HCT116 (cell line): ENCODE data around the gene ZHX3. TPM values are rescaled to one million over a fixed set of nuclear protein-coding genes. Genes with fewer than 3 reads are reported as not detected.

Source experiments
- ATAC-seq: fragments of 200-7000 bp; cut with Tn5 transposase; 2 replicates; pipeline ENCODE4 v1.9.1; 2020; ENCODE audit warnings: mild to moderate bottlenecking, moderate library complexity
- BruUV-seq: library from RNA; stranded (reverse); fragments of 400-500 nt; replicated peaks from 2 replicates; lab custom pipeline; 2021; lab: Mats Ljungman, UMichigan
- CTCF ChIA-PET: fragments of 300-600 bp; sonication (Branson Sonifier 250); formaldehyde crosslinking; loops from one replicate; lab custom pipeline; 2021; ENCODE audit warnings: antibody characterized with exemption; lab: Charles Lee
- POLR2A ChIA-PET: fragments of 300-600, 350-600 bp; sonication (Branson Sonifier 250); formaldehyde crosslinking; loops from one replicate; lab custom pipeline; 2021; ENCODE audit warnings: antibody characterized with exemption; lab: Charles Lee
- RAD21 ChIA-PET, 2 experiments: fragments of 300-600 bp; sonication (Branson Sonifier 250); formaldehyde crosslinking; loops; one replicate each; lab custom pipeline; 2023; ENCODE audit warnings: low total read pairs in 2 of 2; ENCODE audit not compliant: uncharacterized antibody in 2 of 2, unreplicated experiment in 2 of 2, low non-redundant PET in 1 of 2; lab: Charles Lee
- DNase-seq: peaks from one replicate; pipeline ENCODE4 v3.0.0-alpha.2; 2010; ENCODE audit warnings: low read depth, low spot score
- H2AFZ ChIP-seq: fragments of 200-600 bp; shearing (Covaris generic), sonication (generic); 2 replicates; pipeline ENCODE4 v1.6.1; 2017; ENCODE audit warnings: low read depth, mixed run types, mixed read lengths, antibody characterized with exemption, low read length; ENCODE audit not compliant: poor library complexity, severe bottlenecking
- H3K27ac ChIP-seq: 2 replicates; pipeline ENCODE4 v1.5.1; 2012; ENCODE audit warnings: low read depth, low read length
- H3K27me3 ChIP-seq: fragments of 200-600 bp; sonication (generic); 2 replicates; pipeline ENCODE4 v1.6.1; 2016; ENCODE audit warnings: mixed run types, low read length, mixed read lengths; ENCODE audit not compliant: insufficient read depth
- H3K36me3 ChIP-seq, 2 experiments: fragments of 200-500 bp in 1 of 2; fragments of 200-600 bp in 1 of 2; sonication (Bioruptor generic) in 1 of 2; sonication (generic) in 1 of 2; 2 replicates each; pipeline versions ENCODE4 v1.5.1 to v1.6.1; 2014 to 2016; ENCODE audit warnings: low read length in 2 of 2, inconsistent platforms in 1 of 2, mixed read lengths in 1 of 2, mixed run types in 1 of 2; ENCODE audit not compliant: insufficient read depth in 2 of 2, control insufficient read depth in 1 of 2
- H3K4me1 ChIP-seq, 2 experiments: fragments of 200-600 bp in 1 of 2; sonication (generic) in 1 of 2; 2 replicates each; pipeline versions ENCODE4 v1.5.1 to v1.6.1; 2012 to 2017; ENCODE audit warnings: low read length in 2 of 2, inconsistent platforms in 1 of 2, mild to moderate bottlenecking in 1 of 2, mixed read lengths in 1 of 2, mixed run types in 1 of 2, moderate library complexity in 1 of 2; ENCODE audit not compliant: insufficient read depth in 2 of 2, control insufficient read depth in 1 of 2
- H3K4me2 ChIP-seq: fragments of 200-600 bp; sonication (generic); 2 replicates; pipeline ENCODE4 v1.6.1; 2017; ENCODE audit warnings: mixed run types, low read length, mixed read lengths
- H3K4me3 ChIP-seq, 2 experiments: fragments of 200-600 bp in 1 of 2; sonication (generic) in 1 of 2; replicated peaks in 1 of 2; 2 replicates each; pipeline ENCODE4 v1.5.1; 2011 to 2016; ENCODE audit warnings: low read length in 2 of 2, control low read depth in 1 of 2, low read depth in 1 of 2, mild to moderate bottlenecking in 1 of 2, mixed read lengths in 1 of 2, mixed run types in 1 of 2
- H3K79me2 ChIP-seq: fragments of 200-600 bp; sonication (generic); 2 replicates; pipeline ENCODE4 v1.6.1; 2017; ENCODE audit warnings: mild to moderate bottlenecking, mixed run types, low read length, moderate library complexity, mixed read lengths; ENCODE audit not compliant: insufficient read depth
- H3K9ac ChIP-seq: fragments of 200-600 bp; sonication (generic); 2 replicates; pipeline ENCODE4 v1.6.1; 2016; ENCODE audit warnings: low read length, mixed read lengths
- H3K9me2 ChIP-seq: fragments of 200-600 bp; sonication (generic), shearing (Covaris generic); 2 replicates; pipeline ENCODE4 v1.6.1; 2017; ENCODE audit warnings: mixed run types, mild to moderate bottlenecking, moderate library complexity; ENCODE audit not compliant: insufficient read depth
- H3K9me3 ChIP-seq, 2 experiments: fragments of 200-500 bp in 1 of 2; fragments of 200-600 bp in 1 of 2; sonication (Bioruptor generic) in 1 of 2; sonication (generic) in 1 of 2; 2 replicates each; pipeline ENCODE4 v1.6.1; 2014 to 2017; ENCODE audit warnings: low read length in 2 of 2, mixed read lengths in 2 of 2, inconsistent platforms in 1 of 2, low read depth in 1 of 2, mild to moderate bottlenecking in 1 of 2, mixed run types in 1 of 2, moderate library complexity in 1 of 2; ENCODE audit not compliant: control insufficient read depth in 1 of 2, insufficient read depth in 1 of 2
- H4K20me1 ChIP-seq: fragments of 200-600 bp; sonication (generic), shearing (Covaris generic); 2 replicates; pipeline ENCODE4 v1.6.1; 2017; ENCODE audit warnings: mixed run types, mild to moderate bottlenecking, moderate library complexity; ENCODE audit not compliant: insufficient read depth
- CBX3 ChIP-seq: IDR thresholded peaks from 2 replicates; pipeline ENCODE4 v1.6.1; 2012; ENCODE audit warnings: low read depth
- CEBPB ChIP-seq: IDR thresholded peaks from 2 replicates; pipeline ENCODE4 v1.6.1; 2012; ENCODE audit warnings: low read depth
- EGR1 ChIP-seq: IDR thresholded peaks from 2 replicates; pipeline ENCODE4 v1.6.1; 2012; ENCODE audit warnings: low read depth
- SP1 ChIP-seq: IDR thresholded peaks from 2 replicates; pipeline ENCODE4 v1.6.1; 2012; ENCODE audit warnings: low read depth
- ZFX ChIP-seq: fragments of 450-650 bp; IDR thresholded peaks from 2 replicates; pipeline ENCODE4 v1.6.1; 2017
- intact Hi-C: fragments of 100-400 bp; cut with micrococcal nuclease; formaldehyde crosslinking; loops from 2 replicates; pipeline ENCODE4 v1.10.0; 2022
- total RNA-seq: library from RNA; stranded (reverse); gene quantifications from one replicate; pipeline ENCODE4 v1.2.1, GENCODE V29; 2021; ENCODE audit not compliant: unreplicated experiment
- TF ChIP-seq, protein P1 (sequence below): IDR thresholded peaks from 2 replicates; pipeline ENCODE4 v1.6.1; 2012
- TF ChIP-seq, protein P2 (sequence below): IDR thresholded peaks from 2 replicates; pipeline ENCODE4 v1.6.1; 2011; ENCODE audit warnings: mild to moderate bottlenecking, low read length, moderate library complexity; ENCODE audit not compliant: insufficient replicate concordance; ENCODE audit errors: extremely low read depth
- TF ChIP-seq, protein P3 (sequence below): IDR thresholded peaks from 2 replicates; pipeline ENCODE4 v1.6.1; 2012; ENCODE audit warnings: low read depth

Gene ZHX3
- total RNA-seq, 1 experiment from 2014 or later, result 13.3 TPM

- Histone ChIP-seq H3K4me3 (no peak overlapping the region), H3K36me3 (no peaks in the 10 kb centered on the region), H3K4me2 (no peak overlapping the region), H2AFZ (no peak overlapping the region), H3K79me2 (no peaks in the 10 kb centered on the region), H4K20me1 (no peaks in the 10 kb centered on the region), H3K9me2 (no peaks in the 10 kb centered on the region), H3K9me3 (no peaks in the 10 kb centered on the region), H3K27ac (no peak overlapping the region), H3K9ac (no peak overlapping the region), H3K27me3 (no peaks in the 10 kb centered on the region), H3K4me1 (peaks cover 9 to 26% of the 10 kb centered on the region in 2 experiments)
- no peak for DNase-seq
- ChIA-PET POLR2A (no interaction called here), RAD21 (no interaction called here), CTCF (no interaction called here)
- ATAC-seq, result no peak
- intact Hi-C loops, result no loop called here
- TF ChIP-seq EGR1 (no peak), CBX3 (no peak), SP1 (no peak), ZFX (no peak)
- TF ChIP-seq, protein P1, sequence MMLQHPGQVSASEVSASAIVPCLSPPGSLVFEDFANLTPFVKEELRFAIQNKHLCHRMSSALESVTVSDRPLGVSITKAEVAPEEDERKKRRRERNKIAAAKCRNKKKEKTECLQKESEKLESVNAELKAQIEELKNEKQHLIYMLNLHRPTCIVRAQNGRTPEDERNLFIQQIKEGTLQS, result no peak
- TF ChIP-seq, protein P2, sequence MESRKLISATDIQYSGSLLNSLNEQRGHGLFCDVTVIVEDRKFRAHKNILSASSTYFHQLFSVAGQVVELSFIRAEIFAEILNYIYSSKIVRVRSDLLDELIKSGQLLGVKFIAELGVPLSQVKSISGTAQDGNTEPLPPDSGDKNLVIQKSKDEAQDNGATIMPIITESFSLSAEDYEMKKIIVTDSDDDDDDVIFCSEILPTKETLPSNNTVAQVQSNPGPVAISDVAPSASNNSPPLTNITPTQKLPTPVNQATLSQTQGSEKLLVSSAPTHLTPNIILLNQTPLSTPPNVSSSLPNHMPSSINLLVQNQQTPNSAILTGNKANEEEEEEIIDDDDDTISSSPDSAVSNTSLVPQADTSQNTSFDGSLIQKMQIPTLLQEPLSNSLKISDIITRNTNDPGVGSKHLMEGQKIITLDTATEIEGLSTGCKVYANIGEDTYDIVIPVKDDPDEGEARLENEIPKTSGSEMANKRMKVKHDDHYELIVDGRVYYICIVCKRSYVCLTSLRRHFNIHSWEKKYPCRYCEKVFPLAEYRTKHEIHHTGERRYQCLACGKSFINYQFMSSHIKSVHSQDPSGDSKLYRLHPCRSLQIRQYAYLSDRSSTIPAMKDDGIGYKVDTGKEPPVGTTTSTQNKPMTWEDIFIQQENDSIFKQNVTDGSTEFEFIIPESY, result no peak
- no TSS peak for BruUV-seq
Observed at GRCh38 chr20:41320976-41321375, 3.4 kb upstream of the ZHX3 start.

DNA sequence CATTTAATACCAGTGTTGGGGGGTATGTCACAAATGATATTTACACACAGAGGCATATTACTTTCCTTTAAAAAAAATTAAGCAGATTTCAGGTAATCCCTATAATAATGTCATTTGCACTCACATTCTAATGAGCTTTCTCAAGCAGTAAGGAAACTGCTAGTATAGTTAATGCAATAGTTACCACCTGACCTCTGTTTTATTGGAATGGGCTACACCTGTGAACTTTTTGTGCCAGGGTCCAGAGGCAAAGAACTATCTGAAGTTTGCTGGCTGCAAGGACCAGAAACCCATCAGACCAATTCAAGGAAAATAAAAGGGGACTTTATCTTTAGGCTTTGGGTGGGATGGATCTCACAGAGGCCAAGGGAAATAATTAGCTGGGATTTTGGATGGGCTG lies 2.9 kb upstream of the ZHX3 start:
- no peaks in the 10 kb centered on the region for H4K20me1 ChIP-seq
- H2AFZ ChIP-seq, result no peak overlapping the region
- BruUV-seq, result no TSS peak
- POLR2A ChIA-PET, result no interaction called here
- H3K9ac ChIP-seq, result no peak overlapping the region
- intact Hi-C loops, result no loop called here
- no peaks in the 10 kb centered on the region for H3K9me2 ChIP-seq
- CTCF ChIA-PET, result no interaction called here
- RAD21 ChIA-PET, result no interaction called here
- H3K27me3 ChIP-seq, result no peaks in the 10 kb centered on the region
- DNase-seq (no peak), ATAC-seq (no peak)
- H3K4me2 ChIP-seq, result no peak overlapping the region
- H3K4me3 ChIP-seq, result no peak overlapping the region
- no peaks in the 10 kb centered on the region for H3K9me3 ChIP-seq
- H3K4me1 ChIP-seq, result peaks cover 9 to 27% of the 10 kb centered on the region in 2 experiments
- no peak overlapping the region for H3K27ac ChIP-seq
- no peaks in the 10 kb centered on the region for H3K36me3 ChIP-seq
- H3K79me2 ChIP-seq, result no peaks in the 10 kb centered on the region
- TF ChIP-seq CBX3 (no peak), CEBPB (no peak)
- TF ChIP-seq, protein P3, sequence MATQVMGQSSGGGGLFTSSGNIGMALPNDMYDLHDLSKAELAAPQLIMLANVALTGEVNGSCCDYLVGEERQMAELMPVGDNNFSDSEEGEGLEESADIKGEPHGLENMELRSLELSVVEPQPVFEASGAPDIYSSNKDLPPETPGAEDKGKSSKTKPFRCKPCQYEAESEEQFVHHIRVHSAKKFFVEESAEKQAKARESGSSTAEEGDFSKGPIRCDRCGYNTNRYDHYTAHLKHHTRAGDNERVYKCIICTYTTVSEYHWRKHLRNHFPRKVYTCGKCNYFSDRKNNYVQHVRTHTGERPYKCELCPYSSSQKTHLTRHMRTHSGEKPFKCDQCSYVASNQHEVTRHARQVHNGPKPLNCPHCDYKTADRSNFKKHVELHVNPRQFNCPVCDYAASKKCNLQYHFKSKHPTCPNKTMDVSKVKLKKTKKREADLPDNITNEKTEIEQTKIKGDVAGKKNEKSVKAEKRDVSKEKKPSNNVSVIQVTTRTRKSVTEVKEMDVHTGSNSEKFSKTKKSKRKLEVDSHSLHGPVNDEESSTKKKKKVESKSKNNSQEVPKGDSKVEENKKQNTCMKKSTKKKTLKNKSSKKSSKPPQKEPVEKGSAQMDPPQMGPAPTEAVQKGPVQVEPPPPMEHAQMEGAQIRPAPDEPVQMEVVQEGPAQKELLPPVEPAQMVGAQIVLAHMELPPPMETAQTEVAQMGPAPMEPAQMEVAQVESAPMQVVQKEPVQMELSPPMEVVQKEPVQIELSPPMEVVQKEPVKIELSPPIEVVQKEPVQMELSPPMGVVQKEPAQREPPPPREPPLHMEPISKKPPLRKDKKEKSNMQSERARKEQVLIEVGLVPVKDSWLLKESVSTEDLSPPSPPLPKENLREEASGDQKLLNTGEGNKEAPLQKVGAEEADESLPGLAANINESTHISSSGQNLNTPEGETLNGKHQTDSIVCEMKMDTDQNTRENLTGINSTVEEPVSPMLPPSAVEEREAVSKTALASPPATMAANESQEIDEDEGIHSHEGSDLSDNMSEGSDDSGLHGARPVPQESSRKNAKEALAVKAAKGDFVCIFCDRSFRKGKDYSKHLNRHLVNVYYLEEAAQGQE, result no peak
- TF ChIP-seq, protein P1, result no peak
- TF ChIP-seq, protein P2, result no peak
